Activated CD4-positive, alpha-beta T cell treated with anti-CD3 and anti-CD28 coated beads, Interleukin-2, amount 10 ng/mL, durations not matched to agents 24 days and 14 days (primary cell): ENCODE measurements around the gene PTGFRN. TPM values are rescaled to one million over a fixed set of nuclear protein-coding genes. Genes with fewer than 3 reads are reported as not detected.

Experiments
- DNase-seq: peaks from one replicate; pipeline ENCODE4 v3.0.0; 2022
- H3K27ac Mint-ChIP-seq: one replicate; pipeline ENCODE4 v1.8.0; 2022; ENCODE audit warnings: mild to moderate bottlenecking, mixed read lengths
- H3K27me3 Mint-ChIP-seq: one replicate; pipeline ENCODE4 v1.8.0; 2022; ENCODE audit warnings: mixed read lengths
- H3K36me3 Mint-ChIP-seq: one replicate; pipeline ENCODE4 v1.8.0; 2022; ENCODE audit warnings: low read depth, mild to moderate bottlenecking, mixed read lengths
- H3K4me1 Mint-ChIP-seq: one replicate; pipeline ENCODE4 v1.8.0; 2021; ENCODE audit warnings: mixed read lengths
- H3K4me3 Mint-ChIP-seq: one replicate; pipeline ENCODE4 v1.8.0; 2022; ENCODE audit warnings: mild to moderate bottlenecking, moderate library complexity, mixed read lengths
- H3K9me3 Mint-ChIP-seq: one replicate; pipeline ENCODE4 v1.8.0; 2021; ENCODE audit warnings: mixed read lengths
- intact Hi-C: fragments of 100-400 bp; cut with micrococcal nuclease; formaldehyde crosslinking; loops from one replicate; pipeline ENCODE4 v1.15.1; 2023
- total RNA-seq: library from RNA; stranded (reverse); gene quantifications from 2 replicates; pipeline ENCODE4 v1.2.3, GENCODE V29; 2022

PTGFRN gene
- total RNA-seq, 1 donor from 2014 or later: 35.6 TPM

- Mint-ChIP-seq H3K9me3 (no peaks in the 10 kb centered on the region), H3K27me3 (no peaks in the 10 kb centered on the region), H3K27ac (no peak overlapping the region), H3K4me1 (peaks cover 10% of the 10 kb centered on the region), H3K4me3 (no peak overlapping the region), H3K36me3 (no peaks in the 10 kb centered on the region)
- DNase-seq: no peak
- intact Hi-C loops: loop anchor here (5.0 kb wide), 1 partner anchor 37 kb away; no protein-coding TSS in a partner anchor
Observed at GRCh38 chr1:116914667-116915066, 5.0 kb downstream of the PTGFRN start.

- Mint-ChIP-seq H3K27me3 (no peaks in the 10 kb centered on the region), H3K4me3 (no peak overlapping the region), H3K4me1 (peaks cover 14% of the 10 kb centered on the region), H3K36me3 (no peaks in the 10 kb centered on the region), H3K27ac (no peak overlapping the region), H3K9me3 (no peaks in the 10 kb centered on the region)
- intact Hi-C loops: no loop called here
- DNase-seq: no peak
Observed at GRCh38 chr1:116915086-116915661, 5.5 kb downstream of the PTGFRN start.

- Mint-ChIP-seq H3K27me3 (no peaks in the 10 kb centered on the region), H3K36me3 (no peaks in the 10 kb centered on the region), H3K27ac (no peak overlapping the region), H3K4me1 (peaks cover 16% of the 10 kb centered on the region), H3K4me3 (no peak overlapping the region), H3K9me3 (no peaks in the 10 kb centered on the region)
- intact Hi-C loops: no loop called here
- no peak for DNase-seq
Observed at GRCh38 chr1:116916002-116916401, 6.3 kb downstream of the PTGFRN start.

GRCh38 chr1:116916533-116917445 lies 7.1 kb downstream of the PTGFRN start:
- no peaks in the 10 kb centered on the region for H3K36me3 Mint-ChIP-seq
- no peak overlapping the region for H3K27ac Mint-ChIP-seq
- H3K4me3 Mint-ChIP-seq: no peak overlapping the region
- H3K4me1 Mint-ChIP-seq: peaks cover 16% of the 10 kb centered on the region
- H3K9me3 Mint-ChIP-seq: no peaks in the 10 kb centered on the region
- intact Hi-C loops: no loop called here
- H3K27me3 Mint-ChIP-seq: no peaks in the 10 kb centered on the region
- no peak for DNase-seq

GRCh38 chr1:116918714-116919357 lies 9.1 kb downstream of the PTGFRN start:
- no peaks in the 10 kb centered on the region for H3K27me3 Mint-ChIP-seq

GRCh38 chr1:116919802-116920201 lies 10.1 kb downstream of the PTGFRN start:
- DNase-seq: no peak
- peaks cover 14% of the 10 kb centered on the region for H3K4me1 Mint-ChIP-seq
- peak overlapping the region; percentile 56 for H3K27ac Mint-ChIP-seq
- H3K4me3 Mint-ChIP-seq: no peak overlapping the region
- no peaks in the 10 kb centered on the region for H3K27me3 Mint-ChIP-seq
- intact Hi-C loops: no loop called here
- H3K36me3 Mint-ChIP-seq: no peaks in the 10 kb centered on the region
- no peaks in the 10 kb centered on the region for H3K9me3 Mint-ChIP-seq

More at GRCh38 chr1:116918714-116919357, 9.1 kb downstream of the PTGFRN start:
- intact Hi-C loops: no loop called here
- no peak for DNase-seq
- H3K4me1 Mint-ChIP-seq: peaks cover 16% of the 10 kb centered on the region
- H3K27ac Mint-ChIP-seq: no peak overlapping the region
- no peak overlapping the region for H3K4me3 Mint-ChIP-seq
- no peaks in the 10 kb centered on the region for H3K9me3 Mint-ChIP-seq
- H3K36me3 Mint-ChIP-seq: no peaks in the 10 kb centered on the region

- no peak for DNase-seq
Observed at GRCh38 chr1:116920211-116920610, 10.5 kb downstream of the PTGFRN start.

GRCh38 chr1:116921301-116921885 lies 11.7 kb downstream of the PTGFRN start:
- intact Hi-C loops: no loop called here
- Mint-ChIP-seq H3K27ac (no peak overlapping the region), H3K27me3 (no peaks in the 10 kb centered on the region), H3K9me3 (no peaks in the 10 kb centered on the region), H3K4me3 (no peak overlapping the region), H3K4me1 (peaks cover 6% of the 10 kb centered on the region), H3K36me3 (no peaks in the 10 kb centered on the region)
- no peak for DNase-seq

More at GRCh38 chr1:116920211-116920610, 10.5 kb downstream of the PTGFRN start:
- peak overlapping the region; percentile 56 for H3K27ac Mint-ChIP-seq
- H3K4me1 Mint-ChIP-seq: peaks cover 11% of the 10 kb centered on the region
- H3K36me3 Mint-ChIP-seq: no peaks in the 10 kb centered on the region
- intact Hi-C loops: no loop called here
- H3K27me3 Mint-ChIP-seq: no peaks in the 10 kb centered on the region
- H3K9me3 Mint-ChIP-seq: no peaks in the 10 kb centered on the region
- H3K4me3 Mint-ChIP-seq: no peak overlapping the region

- intact Hi-C loops: no loop called here
- Mint-ChIP-seq H3K27me3 (no peaks in the 10 kb centered on the region), H3K27ac (no peak overlapping the region), H3K4me3 (no peak overlapping the region), H3K36me3 (no peaks in the 10 kb centered on the region), H3K4me1 (peaks cover 6% of the 10 kb centered on the region), H3K9me3 (no peaks in the 10 kb centered on the region)
- no peak for DNase-seq
Observed at GRCh38 chr1:116921937-116922336, 12.2 kb downstream of the PTGFRN start.

GRCh38 chr1:116923421-116923820 lies 13.7 kb downstream of the PTGFRN start:
- H3K4me3 Mint-ChIP-seq: no peak overlapping the region
- no peaks in the 10 kb centered on the region for H3K36me3 Mint-ChIP-seq
- peaks cover 6% of the 10 kb centered on the region for H3K4me1 Mint-ChIP-seq
- no peaks in the 10 kb centered on the region for H3K27me3 Mint-ChIP-seq
- intact Hi-C loops: no loop called here
- H3K27ac Mint-ChIP-seq: no peak overlapping the region
- no peak for DNase-seq
- H3K9me3 Mint-ChIP-seq: no peaks in the 10 kb centered on the region

GRCh38 chr1:116927049-116927798 lies 17.5 kb downstream of the PTGFRN start:
- peaks cover 5% of the 10 kb centered on the region for H3K4me1 Mint-ChIP-seq
- H3K27me3 Mint-ChIP-seq: no peaks in the 10 kb centered on the region
- H3K27ac Mint-ChIP-seq: no peak overlapping the region
- no peaks in the 10 kb centered on the region for H3K9me3 Mint-ChIP-seq
- no peak overlapping the region for H3K4me3 Mint-ChIP-seq
- no peaks in the 10 kb centered on the region for H3K36me3 Mint-ChIP-seq
- no peak for DNase-seq
- intact Hi-C loops: no loop called here

- H3K9me3 Mint-ChIP-seq: no peaks in the 10 kb centered on the region
- H3K36me3 Mint-ChIP-seq: no peaks in the 10 kb centered on the region
- H3K27me3 Mint-ChIP-seq: no peaks in the 10 kb centered on the region
- no peak for DNase-seq
- peaks cover 24% of the 10 kb centered on the region for H3K4me1 Mint-ChIP-seq
- H3K27ac Mint-ChIP-seq: no peak overlapping the region
- no peak overlapping the region for H3K4me3 Mint-ChIP-seq
- intact Hi-C loops: loop anchor here (5.0 kb wide), 1 partner anchor 78 kb away; no protein-coding TSS in a partner anchor
Observed at GRCh38 chr1:116929961-116930592, 20.4 kb downstream of the PTGFRN start.
